ENCODE data around the gene BST2.

DNA sequence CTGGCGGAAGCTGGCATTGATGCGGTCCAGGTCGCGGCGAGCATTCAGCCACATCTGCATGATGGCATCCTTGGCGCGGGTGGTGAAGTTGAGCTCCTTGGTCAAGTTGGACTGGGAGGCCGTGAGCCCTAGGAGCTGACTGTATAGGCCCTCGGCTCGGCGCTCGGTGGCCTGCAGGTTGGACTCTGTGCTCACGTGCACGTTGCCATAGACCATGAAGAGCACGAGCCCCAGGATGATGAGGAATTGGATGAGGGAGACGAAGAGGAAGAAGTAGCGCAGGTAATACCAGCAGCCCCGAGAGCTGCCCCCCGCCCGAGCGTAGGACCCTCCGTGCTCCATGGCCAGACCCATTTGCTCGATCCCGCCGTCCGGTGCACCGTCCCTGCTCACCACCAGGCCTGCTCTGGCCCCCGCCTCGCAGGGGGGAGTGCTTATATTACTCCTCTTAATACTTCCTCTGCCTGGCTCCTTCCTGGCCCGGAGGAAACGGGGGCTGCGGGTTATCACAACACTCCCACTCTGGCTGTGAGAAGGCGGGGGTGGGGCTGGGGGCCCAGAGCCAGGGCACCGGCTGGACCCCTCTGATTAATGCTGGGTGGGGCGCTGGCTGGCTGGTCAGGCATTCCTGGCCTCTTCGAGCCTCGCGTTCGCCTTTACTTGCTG is 28.4 kb downstream of the BST2 start, which contains the start of gene PLVAP:
- TF ChIP-seq, protein P1, sequence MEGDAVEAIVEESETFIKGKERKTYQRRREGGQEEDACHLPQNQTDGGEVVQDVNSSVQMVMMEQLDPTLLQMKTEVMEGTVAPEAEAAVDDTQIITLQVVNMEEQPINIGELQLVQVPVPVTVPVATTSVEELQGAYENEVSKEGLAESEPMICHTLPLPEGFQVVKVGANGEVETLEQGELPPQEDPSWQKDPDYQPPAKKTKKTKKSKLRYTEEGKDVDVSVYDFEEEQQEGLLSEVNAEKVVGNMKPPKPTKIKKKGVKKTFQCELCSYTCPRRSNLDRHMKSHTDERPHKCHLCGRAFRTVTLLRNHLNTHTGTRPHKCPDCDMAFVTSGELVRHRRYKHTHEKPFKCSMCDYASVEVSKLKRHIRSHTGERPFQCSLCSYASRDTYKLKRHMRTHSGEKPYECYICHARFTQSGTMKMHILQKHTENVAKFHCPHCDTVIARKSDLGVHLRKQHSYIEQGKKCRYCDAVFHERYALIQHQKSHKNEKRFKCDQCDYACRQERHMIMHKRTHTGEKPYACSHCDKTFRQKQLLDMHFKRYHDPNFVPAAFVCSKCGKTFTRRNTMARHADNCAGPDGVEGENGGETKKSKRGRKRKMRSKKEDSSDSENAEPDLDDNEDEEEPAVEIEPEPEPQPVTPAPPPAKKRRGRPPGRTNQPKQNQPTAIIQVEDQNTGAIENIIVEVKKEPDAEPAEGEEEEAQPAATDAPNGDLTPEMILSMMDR (conservative IDR thresholded peaks at IDR 0.05; ENCODE audit: low read length) = no peak
- TF ChIP-seq EZH2phosphoT487 (IDR thresholded peaks at IDR 0.05; ENCODE audit: borderline replicate concordance, low read depth, low read length) = no peak
